ENCODE measurements around the gene MACF1.

DNA sequence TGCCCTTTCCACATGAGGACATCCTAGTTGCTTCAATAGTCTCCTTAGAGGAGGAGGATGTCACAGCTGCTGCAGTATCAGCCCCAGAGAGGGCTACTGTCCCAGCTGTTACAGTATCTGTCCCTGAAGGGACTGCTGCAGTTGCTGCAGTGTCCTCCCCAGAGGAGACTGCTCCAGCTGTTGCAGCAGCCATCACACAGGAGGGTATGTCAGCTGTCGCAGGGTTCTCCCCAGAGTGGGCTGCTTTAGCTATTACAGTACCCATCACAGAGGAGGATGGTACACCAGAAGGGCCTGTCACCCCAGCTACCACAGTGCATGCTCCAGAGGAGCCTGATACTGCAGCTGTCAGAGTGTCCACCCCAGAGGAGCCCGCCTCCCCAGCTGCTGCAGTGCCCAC is 208.4 kb downstream of the MACF1 start:
- no peak for TF ChIP-seq POLR2A (IDR thresholded peaks at IDR 0.05; ENCODE audit: low read length)
- TF ChIP-seq GATA1 (IDR thresholded peaks at IDR 0.05; ENCODE audit: low read depth, low read length) = no peak
